Mucosa of descending colon (tissue), 3 donors: ENCODE data around the gene YIPF3. TPM values are rescaled to one million over a fixed set of nuclear protein-coding genes. Genes with fewer than 3 reads are reported as not detected.
"Not testable (repeated sequence)": the region's sequence is repeated elsewhere in the genome, so short reads cannot be mapped to it uniquely, and the experiment has no call there.

Source experiments
- ATAC-seq: fragments of 200-7000 bp; cut with Tn5 transposase; one replicate; pipeline ENCODE4 v1.9.1; 2020; ENCODE audit warnings: mild to moderate bottlenecking, moderate library complexity
- DNase-seq, 3 donors: peaks; one replicate each; pipeline ENCODE4 v3.0.0-alpha.2; 2020
- H3K36me3 ChIP-seq: fragments of 200-600 bp; one replicate; pipeline ENCODE4 v1.8.0; 2021; ENCODE audit warnings: low read depth, mild to moderate bottlenecking
- H3K4me1 ChIP-seq: fragments of 200-600 bp; one replicate; pipeline ENCODE4 v1.8.0; 2021; ENCODE audit warnings: low read depth, mild to moderate bottlenecking
- H3K4me3 ChIP-seq: fragments of 200-600 bp; one replicate; pipeline ENCODE4 v1.8.0; 2021; ENCODE audit warnings: mild to moderate bottlenecking
- H3K9me3 ChIP-seq: fragments of 200-600 bp; one replicate; pipeline ENCODE4 v1.8.0; 2021; ENCODE audit warnings: mild to moderate bottlenecking
- CTCF ChIP-seq: fragments of 200-600 bp; IDR thresholded peaks from one replicate; pipeline ENCODE4 v1.8.0; 2022; ENCODE audit warnings: antibody characterized with exemption, mild to moderate bottlenecking
- intact Hi-C, 2 donors: fragments of 100-400 bp; cut with DNase I in 1 of 2; cut with micrococcal nuclease in 1 of 2; formaldehyde crosslinking; loops; one replicate each; pipeline versions ENCODE4 v1.11.0 to v1.11.1; 2022; cut with DNase I, micrococcal nuclease
- total RNA-seq, 3 donors: library from RNA; stranded (reverse); fragmentation: NEBNext Ultra II Directional in 2 of 3; extraction: Animal tissue kit (Norgen Biotek cat#: 25700) in 2 of 3; gene quantifications; one replicate each; pipeline versions ENCODE4 v1.2.1 to v1.2.4, GENCODE V29; 2021 to 2023
- donor health status: DM: no; HTN: no; CAD: no; lungs with moderate emphysema.
- donor health status: DM: no; HTN: no; CAD: no.
- donor health status: DM: no; HTN: yes; CAD: no.

Gene YIPF3
- total RNA-seq, 3 donors from 2014 or later: 88.4 to 131 (median 105) TPM

- Histone ChIP-seq H3K36me3 (no peaks in the 10 kb centered on the region), H3K9me3 (no peaks in the 10 kb centered on the region), H3K4me1 (peaks cover 9% of the 10 kb centered on the region), H3K4me3 (no peak overlapping the region)
- ATAC-seq (no peak), DNase-seq (no peak)
- no peak for TF ChIP-seq CTCF
- intact Hi-C loops: loop anchor here (5.0 to 10.0 kb wide), 3 partner anchors 50 to 120 kb away; partner anchors contain the start of gene DLK2 (in 1 of the 2)
Observed at GRCh38 chr6:43504756-43505593, 11.8 kb downstream of the YIPF3 start.

- no peaks in the 10 kb centered on the region for H3K9me3 ChIP-seq
- H3K4me3 ChIP-seq: no peak overlapping the region
- H3K36me3 ChIP-seq: no peaks in the 10 kb centered on the region
- no peak for TF ChIP-seq CTCF
- peaks cover 2% of the 10 kb centered on the region for H3K4me1 ChIP-seq
- ATAC-seq (no peak), DNase-seq (no peak)
- intact Hi-C loops: loop anchor here (10.0 kb wide), 2 partner anchors 49 to 119 kb away; partner anchors contain the start of gene DLK2 (in 1 of the 2)
Observed at GRCh38 chr6:43503443-43503842, 13.3 kb downstream of the YIPF3 start.

- no peak for TF ChIP-seq CTCF
- intact Hi-C loops: loop anchor here (10.0 kb wide), 2 partner anchors 48 to 118 kb away; partner anchors contain the start of gene DLK2 (in 1 of the 2)
- DNase-seq: no peak
- no peaks in the 10 kb centered on the region for H3K36me3 ChIP-seq
- H3K9me3 ChIP-seq: no peaks in the 10 kb centered on the region
- ATAC-seq: no peak
- peaks cover 2% of the 10 kb centered on the region for H3K4me1 ChIP-seq
- H3K4me3 ChIP-seq: no peak overlapping the region
Observed at GRCh38 chr6:43502666-43503065, 14.1 kb downstream of the YIPF3 start.

- Histone ChIP-seq H3K36me3 (no peaks in the 10 kb centered on the region), H3K9me3 (no peaks in the 10 kb centered on the region), H3K4me1 (no peaks in the 10 kb centered on the region), H3K4me3 (no peak overlapping the region)
- DNase-seq (no peak), ATAC-seq (no peak)
- intact Hi-C loops: loop anchor here (10.0 kb wide), 2 partner anchors 46 to 116 kb away; partner anchors contain the start of gene DLK2 (in 1 of the 2)
- TF ChIP-seq CTCF: no peak
Observed at GRCh38 chr6:43500921-43501320, 15.8 kb downstream of the YIPF3 start.

GRCh38 chr6:43499028-43499815 is 17.5 kb downstream of the YIPF3 start:
- no peaks in the 10 kb centered on the region for H3K36me3 ChIP-seq
- H3K4me3 ChIP-seq: no peak overlapping the region
- no peaks in the 10 kb centered on the region for H3K9me3 ChIP-seq
- no peaks in the 10 kb centered on the region for H3K4me1 ChIP-seq
- no peak for DNase-seq
- no peak for ATAC-seq
- no peak for TF ChIP-seq CTCF
- intact Hi-C loops: no loop called here

GRCh38 chr6:43498291-43498690 is 18.4 kb downstream of the YIPF3 start:
- DNase-seq, H3K4me1 ChIP-seq, H3K9me3 ChIP-seq, intact Hi-C loops, H3K4me3 ChIP-seq, ATAC-seq, H3K36me3 ChIP-seq: not testable (repeated sequence)
